ENCODE results near the gene ZNF598.

The ZNF598 gene

GRCh38 chr16:2005646-2006045 lies 4.0 kb downstream of the ZNF598 start:
- no peak for DNase-seq

- DNase-seq: no peak
Observed at GRCh38 chr16:2004795-2005517, 4.7 kb downstream of the ZNF598 start.

- peak; percentile 68 for DNase-seq
Observed at GRCh38 chr16:2003827-2004641, 5.6 kb downstream of the ZNF598 start.

GRCh38 chr16:2003231-2003826 lies 6.3 kb downstream of the ZNF598 start:
- no peak for DNase-seq

GRCh38 chr16:2002406-2003230 lies 7.0 kb downstream of the ZNF598 start:
- no peak for DNase-seq

GRCh38 chr16:2001456-2002355 lies 7.9 kb downstream of the ZNF598 start:
- DNase-seq: no peak

GRCh38 chr16:2001035-2001434 lies 8.6 kb downstream of the ZNF598 start:
- no peak for DNase-seq

- no peak for DNase-seq
Observed at GRCh38 chr16:1999866-2000514, 9.6 kb downstream of the ZNF598 start.

GRCh38 chr16:1998852-1999801 lies 10.5 kb downstream of the ZNF598 start:
- DNase-seq: no peak

- DNase-seq: no peak
Observed at GRCh38 chr16:1998360-1998835, 11.2 kb downstream of the ZNF598 start.

GRCh38 chr16:1997494-1998359 lies 11.9 kb downstream of the ZNF598 start:
- no peak for DNase-seq

- DNase-seq: no peak
Observed at GRCh38 chr16:1993731-1994131, 15.9 kb downstream of the ZNF598 start.

- DNase-seq: no peak
Observed at GRCh38 chr16:1992704-1993317, 16.8 kb downstream of the ZNF598 start.

GRCh38 chr16:1991948-1992703 lies 17.5 kb downstream of the ZNF598 start:
- DNase-seq: no peak

GRCh38 chr16:1991588-1991947 lies 18.1 kb downstream of the ZNF598 start:
- no peak for DNase-seq

- DNase-seq: no peak
Observed at GRCh38 chr16:1991135-1991551, 18.5 kb downstream of the ZNF598 start.

GRCh38 chr16:1990351-1991134 lies 19.1 kb downstream of the ZNF598 start:
- DNase-seq: no peak

Data from KG1 (cell line).